ENCODE data around the gene CD6. TPM values are rescaled to one million over a fixed set of nuclear protein-coding genes. Genes with fewer than 3 reads are reported as not detected.

The CD6 gene
- total RNA-seq, 1 donor from 2014 or later: not detected

- DNase-seq (ENCODE audit: low read depth): peak; percentile 56
- peak within 1 kb of the TSS; percentile 79 for H3K4me3 ChIP-seq (ENCODE audit: low read depth, low read length)
- no peak for FAIRE-seq
- H3K27me3 ChIP-seq (ENCODE audit: control insufficient read depth, insufficient read depth, low read length): no peaks in the 10 kb centered on the region
- TF ChIP-seq CTCF (IDR thresholded peaks at IDR 0.05; ENCODE audit: insufficient read depth, low read length, severe bottlenecking): peak; percentile 5
- H3K36me3 ChIP-seq (ENCODE audit: control insufficient read depth, insufficient read depth, low read length): peaks cover 27% of the 10 kb centered on the region
Measured at GRCh38 chr11:60924110-60924905, 47.2 kb upstream of the CD6 start, which contains the start of gene TMEM132A. Gene TMEM132A (plus strand): TSS chr11:60924460. CDS start chr11:60924634, 174 bp downstream.

DNA sequence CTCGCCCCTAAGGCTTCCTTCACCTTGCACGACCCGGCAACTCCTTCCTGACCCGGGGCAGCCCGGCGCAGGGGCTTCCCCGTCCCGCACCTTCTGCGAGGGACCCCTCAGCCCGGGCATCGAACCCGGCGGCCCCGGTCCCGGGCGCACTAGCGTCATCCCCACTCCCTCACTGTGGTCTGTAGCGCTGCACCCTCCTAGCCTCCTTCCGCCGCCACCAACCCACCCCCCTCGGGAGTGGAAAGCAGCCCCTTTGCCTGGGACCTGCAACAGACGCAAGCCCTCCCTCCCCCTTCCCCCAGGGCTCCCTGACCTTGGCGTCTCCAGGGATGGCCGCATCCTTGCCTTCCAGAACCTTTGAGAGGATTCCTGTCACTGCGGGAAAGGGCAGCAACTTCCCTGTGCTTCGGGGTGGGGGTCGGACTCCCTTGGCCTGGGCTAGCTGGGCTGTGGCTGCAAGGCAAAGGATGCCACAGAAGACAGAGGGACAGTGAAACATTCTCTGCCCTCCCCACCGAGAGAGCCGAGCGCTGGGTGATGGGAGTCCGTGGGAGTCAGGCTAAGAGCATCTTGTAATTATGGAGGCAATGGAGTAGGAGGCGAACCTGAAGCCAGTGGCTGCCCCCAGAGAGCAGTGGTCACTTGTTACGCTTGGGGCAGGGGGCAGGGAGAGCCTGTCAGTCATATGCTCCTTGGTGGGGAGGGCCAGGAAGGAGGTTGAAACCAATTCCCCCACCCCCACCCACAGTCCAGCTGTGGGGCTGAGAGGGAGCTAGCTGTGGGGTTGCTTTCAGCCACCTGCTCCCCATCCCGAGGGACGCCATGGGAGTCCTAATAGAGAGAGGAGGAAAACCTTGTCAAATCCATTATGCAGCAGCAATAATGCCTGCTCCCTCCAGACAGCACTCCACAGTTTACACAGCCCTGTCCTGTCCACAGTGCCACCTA lies 46.3 kb upstream of the CD6 start:
- H3K27me3 ChIP-seq (ENCODE audit: control insufficient read depth, insufficient read depth, low read length): no peaks in the 10 kb centered on the region
- FAIRE-seq (no peak), DNase-seq (ENCODE audit: low read depth) (no peak)
- H3K36me3 ChIP-seq (ENCODE audit: control insufficient read depth, insufficient read depth, low read length): peaks cover 21% of the 10 kb centered on the region
- TF ChIP-seq CTCF (IDR thresholded peaks at IDR 0.05; ENCODE audit: insufficient read depth, low read length, severe bottlenecking): no peak
- peak overlapping the region; percentile 79 for H3K4me3 ChIP-seq (ENCODE audit: low read depth, low read length)

DNA sequence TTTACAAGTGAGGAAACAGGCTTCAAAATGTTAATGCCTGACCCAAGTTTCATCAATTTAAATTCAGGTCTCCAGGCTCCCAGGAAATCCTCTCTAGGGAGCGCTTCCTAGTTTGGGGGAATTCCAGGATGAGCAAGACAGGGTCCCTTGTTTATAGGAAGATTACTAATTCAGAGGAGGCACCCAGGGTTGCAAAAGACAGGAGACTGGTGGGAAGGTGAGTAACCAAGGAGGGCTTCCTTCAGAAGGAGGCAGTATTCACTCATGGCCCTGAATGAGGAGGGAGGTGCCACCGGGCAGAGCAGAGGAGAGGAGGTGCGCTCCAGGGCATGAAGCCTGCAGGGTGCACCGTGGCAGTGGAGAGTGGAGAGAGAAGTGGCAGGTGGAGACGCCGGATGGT lies 45.6 kb upstream of the CD6 start:
- peak; percentile 94 for DNase-seq (ENCODE audit: low read depth)
- H3K27me3 ChIP-seq (ENCODE audit: control insufficient read depth, insufficient read depth, low read length): no peaks in the 10 kb centered on the region
- no peak for TF ChIP-seq CTCF (IDR thresholded peaks at IDR 0.05; ENCODE audit: insufficient read depth, low read length, severe bottlenecking)
- no peak overlapping the region for H3K4me3 ChIP-seq (ENCODE audit: low read depth, low read length)
- H3K36me3 ChIP-seq (ENCODE audit: control insufficient read depth, insufficient read depth, low read length): peaks cover 22% of the 10 kb centered on the region
- FAIRE-seq: no peak

DNA sequence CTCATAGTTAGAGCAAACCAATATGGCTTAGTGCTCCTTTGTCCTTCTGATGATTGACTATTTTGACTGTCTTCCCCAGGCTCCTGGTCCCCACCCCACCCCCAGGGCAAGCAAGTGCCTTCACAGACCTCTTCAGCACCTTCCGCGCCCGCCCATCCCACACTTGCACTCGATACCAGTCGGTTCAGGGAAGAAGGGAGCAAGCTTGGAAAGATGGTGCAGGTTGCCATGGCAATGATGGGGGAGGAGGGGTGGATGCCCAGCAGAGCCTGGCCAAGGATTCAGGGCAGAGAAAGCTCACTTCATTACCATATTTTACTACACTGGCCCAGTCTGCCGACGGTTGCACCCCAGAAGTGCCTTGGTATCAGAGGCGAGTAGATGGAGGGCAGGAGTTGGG lies 45.0 kb upstream of the CD6 start:
- DNase-seq (ENCODE audit: low read depth) (no peak), FAIRE-seq (no peak)
- no peak overlapping the region for H3K4me3 ChIP-seq (ENCODE audit: low read depth, low read length)
- no peak for TF ChIP-seq CTCF (IDR thresholded peaks at IDR 0.05; ENCODE audit: insufficient read depth, low read length, severe bottlenecking)
- peaks cover 23% of the 10 kb centered on the region for H3K36me3 ChIP-seq (ENCODE audit: control insufficient read depth, insufficient read depth, low read length)
- H3K27me3 ChIP-seq (ENCODE audit: control insufficient read depth, insufficient read depth, low read length): no peaks in the 10 kb centered on the region

- H3K27me3 ChIP-seq (ENCODE audit: control insufficient read depth, insufficient read depth, low read length): no peaks in the 10 kb centered on the region
- H3K36me3 ChIP-seq (ENCODE audit: control insufficient read depth, insufficient read depth, low read length): peaks cover 26% of the 10 kb centered on the region
- no peak for TF ChIP-seq CTCF (IDR thresholded peaks at IDR 0.05; ENCODE audit: insufficient read depth, low read length, severe bottlenecking)
- FAIRE-seq (no peak), DNase-seq (ENCODE audit: low read depth) (no peak)
- H3K4me3 ChIP-seq (ENCODE audit: low read depth, low read length): no peak overlapping the region
Measured at GRCh38 chr11:60927061-60927592, 44.4 kb upstream of the CD6 start.
